ENCODE data around the gene UPF2. TPM values are rescaled to one million over a fixed set of nuclear protein-coding genes. Genes with fewer than 3 reads are reported as not detected.

Gene UPF2
- total RNA-seq, 6 experiments from 2014 or later, result 8.7 to 12.6 (median 9.8) TPM

- no peaks in the 10 kb centered on the region for H3K27me3 ChIP-seq
- 30% methylated on average over 1 of the region's 2 CpGs for WGBS (ENCODE audit: insufficient coverage, low coverage, low lambda C conversion rate, missing lambda C conversion rate)
Measured at GRCh38 chr10:12067336-12067735, 24.7 kb upstream of the UPF2 start.

GRCh38 chr10:12063483-12063818 lies 20.8 kb upstream of the UPF2 start:
- Histone ChIP-seq H3K4me1 (no peaks in the 10 kb centered on the region), H3K4me3 (no peak overlapping the region), H3K9me3 (no peaks in the 10 kb centered on the region), H3K27ac (no peak overlapping the region), H3K27me3 (no peaks in the 10 kb centered on the region), H3K36me3 (no peaks in the 10 kb centered on the region)
- ATAC-seq, result no peak
- 92% methylated on average over 3 of the region's 3 CpGs for WGBS (ENCODE audit: insufficient coverage, low coverage, low lambda C conversion rate, missing lambda C conversion rate)
- TF ChIP-seq CTCF (IDR thresholded peaks at IDR 0.05) (no peak), POLR2A (IDR thresholded peaks at IDR 0.05) (no peak)
- DNase-seq, result no peak
- intact Hi-C loops (cut with DNase I), result no loop called here

More at GRCh38 chr10:12067336-12067735, 24.7 kb upstream of the UPF2 start:
- Histone ChIP-seq H3K36me3 (no peaks in the 10 kb centered on the region), H3K27ac (no peak overlapping the region), H3K4me3 (no peak overlapping the region), H3K9me3 (no peaks in the 10 kb centered on the region), H3K4me1 (peaks cover 0 to 4% (median 0%) of the 10 kb centered on the region in 4 donors)
- ATAC-seq (no peak), DNase-seq (no peak)
- intact Hi-C loops (cut with DNase I), result no loop called here
- TF ChIP-seq POLR2A (IDR thresholded peaks at IDR 0.05), result no peak
- TF ChIP-seq CTCF (IDR thresholded peaks at IDR 0.05), result no peak

GRCh38 chr10:12062754-12063482 lies 20.3 kb upstream of the UPF2 start:
- TF ChIP-seq CTCF (IDR thresholded peaks at IDR 0.05), result no peak
- TF ChIP-seq POLR2A (IDR thresholded peaks at IDR 0.05), result no peak
- WGBS (ENCODE audit: insufficient coverage, low coverage, low lambda C conversion rate, missing lambda C conversion rate), result 81% methylated on average over 14 of the region's 14 CpGs
- no peak overlapping the region for H3K4me3 ChIP-seq
- no peaks in the 10 kb centered on the region for H3K27me3 ChIP-seq
- H3K36me3 ChIP-seq, result no peaks in the 10 kb centered on the region
- intact Hi-C loops (cut with DNase I), result no loop called here
- H3K4me1 ChIP-seq, result no peaks in the 10 kb centered on the region
- ATAC-seq (no peak), DNase-seq (no peak)
- no peak overlapping the region for H3K27ac ChIP-seq
- no peaks in the 10 kb centered on the region for H3K9me3 ChIP-seq

GRCh38 chr10:12061124-12061523 lies 18.5 kb upstream of the UPF2 start:
- no peaks in the 10 kb centered on the region for H3K9me3 ChIP-seq
- H3K4me1 ChIP-seq, result no peaks in the 10 kb centered on the region
- peak; percentile 30 to 90 (median 43) for ATAC-seq
- H3K4me3 ChIP-seq, result no peak overlapping the region
- no peak overlapping the region for H3K27ac ChIP-seq
- TF ChIP-seq POLR2A (IDR thresholded peaks at IDR 0.05), result no peak
- no peak for TF ChIP-seq CTCF (IDR thresholded peaks at IDR 0.05)
- no peak for DNase-seq
- intact Hi-C loops (cut with DNase I), result no loop called here
- H3K27me3 ChIP-seq, result no peaks in the 10 kb centered on the region
- 66% methylated on average over 4 of the region's 4 CpGs for WGBS (ENCODE audit: insufficient coverage, low coverage, low lambda C conversion rate, missing lambda C conversion rate)
- no peaks in the 10 kb centered on the region for H3K36me3 ChIP-seq
